Measurements from ENCODE around the gene KCNQ1OT1.

DNA sequence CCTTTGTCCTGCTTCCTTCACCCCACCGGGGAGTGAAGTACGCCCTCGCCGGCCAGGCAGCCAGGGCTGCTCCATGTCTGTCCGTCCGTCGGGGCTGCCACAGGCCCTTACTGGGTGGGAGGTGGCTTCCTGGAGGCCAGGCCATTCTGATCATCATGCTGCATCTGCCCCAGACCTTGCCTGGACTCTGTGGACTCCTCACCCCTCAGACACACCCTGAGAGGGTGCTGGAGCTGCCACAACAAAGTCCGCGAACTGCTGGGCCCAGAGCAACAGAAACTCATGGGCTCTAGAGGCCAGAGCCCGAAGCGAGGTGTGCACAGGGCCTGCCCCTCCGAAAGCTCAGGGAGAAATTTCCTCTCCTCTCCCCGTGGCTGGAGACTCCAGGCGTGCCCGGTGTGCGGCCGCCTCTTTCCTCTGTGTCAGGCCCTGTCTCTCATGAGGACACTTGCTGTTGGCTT, 124.2 kb downstream of the KCNQ1OT1 start:
- no peak for TF ChIP-seq POLR2A (IDR thresholded peaks at IDR 0.05)
- TF ChIP-seq, protein P1, sequence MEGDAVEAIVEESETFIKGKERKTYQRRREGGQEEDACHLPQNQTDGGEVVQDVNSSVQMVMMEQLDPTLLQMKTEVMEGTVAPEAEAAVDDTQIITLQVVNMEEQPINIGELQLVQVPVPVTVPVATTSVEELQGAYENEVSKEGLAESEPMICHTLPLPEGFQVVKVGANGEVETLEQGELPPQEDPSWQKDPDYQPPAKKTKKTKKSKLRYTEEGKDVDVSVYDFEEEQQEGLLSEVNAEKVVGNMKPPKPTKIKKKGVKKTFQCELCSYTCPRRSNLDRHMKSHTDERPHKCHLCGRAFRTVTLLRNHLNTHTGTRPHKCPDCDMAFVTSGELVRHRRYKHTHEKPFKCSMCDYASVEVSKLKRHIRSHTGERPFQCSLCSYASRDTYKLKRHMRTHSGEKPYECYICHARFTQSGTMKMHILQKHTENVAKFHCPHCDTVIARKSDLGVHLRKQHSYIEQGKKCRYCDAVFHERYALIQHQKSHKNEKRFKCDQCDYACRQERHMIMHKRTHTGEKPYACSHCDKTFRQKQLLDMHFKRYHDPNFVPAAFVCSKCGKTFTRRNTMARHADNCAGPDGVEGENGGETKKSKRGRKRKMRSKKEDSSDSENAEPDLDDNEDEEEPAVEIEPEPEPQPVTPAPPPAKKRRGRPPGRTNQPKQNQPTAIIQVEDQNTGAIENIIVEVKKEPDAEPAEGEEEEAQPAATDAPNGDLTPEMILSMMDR (IDR thresholded peaks at IDR 0.05): no peak
- no peak for TF ChIP-seq EP300 (IDR thresholded peaks at IDR 0.05)
